HG03439 (cell line): Measurements from ENCODE around the gene RASSF5.

Experiments
- ATAC-seq: cut with Tn5 transposase; IDR thresholded peaks from one replicate; pipeline ENCODE4 v1.9.1; 2021; ENCODE audit warnings: mild to moderate bottlenecking, moderate library complexity; ENCODE audit not compliant: unreplicated experiment

Gene RASSF5

GRCh38 chr1:206582537-206582936 lies 75.2 kb downstream of the RASSF5 start:
- ATAC-seq: no peak

GRCh38 chr1:206582971-206583706 lies 75.8 kb downstream of the RASSF5 start:
- ATAC-seq: no peak

GRCh38 chr1:206583707-206584648 lies 76.6 kb downstream of the RASSF5 start:
- no peak for ATAC-seq

- no peak for ATAC-seq
Measured at GRCh38 chr1:206584683-206585082, 77.4 kb downstream of the RASSF5 start.

DNA sequence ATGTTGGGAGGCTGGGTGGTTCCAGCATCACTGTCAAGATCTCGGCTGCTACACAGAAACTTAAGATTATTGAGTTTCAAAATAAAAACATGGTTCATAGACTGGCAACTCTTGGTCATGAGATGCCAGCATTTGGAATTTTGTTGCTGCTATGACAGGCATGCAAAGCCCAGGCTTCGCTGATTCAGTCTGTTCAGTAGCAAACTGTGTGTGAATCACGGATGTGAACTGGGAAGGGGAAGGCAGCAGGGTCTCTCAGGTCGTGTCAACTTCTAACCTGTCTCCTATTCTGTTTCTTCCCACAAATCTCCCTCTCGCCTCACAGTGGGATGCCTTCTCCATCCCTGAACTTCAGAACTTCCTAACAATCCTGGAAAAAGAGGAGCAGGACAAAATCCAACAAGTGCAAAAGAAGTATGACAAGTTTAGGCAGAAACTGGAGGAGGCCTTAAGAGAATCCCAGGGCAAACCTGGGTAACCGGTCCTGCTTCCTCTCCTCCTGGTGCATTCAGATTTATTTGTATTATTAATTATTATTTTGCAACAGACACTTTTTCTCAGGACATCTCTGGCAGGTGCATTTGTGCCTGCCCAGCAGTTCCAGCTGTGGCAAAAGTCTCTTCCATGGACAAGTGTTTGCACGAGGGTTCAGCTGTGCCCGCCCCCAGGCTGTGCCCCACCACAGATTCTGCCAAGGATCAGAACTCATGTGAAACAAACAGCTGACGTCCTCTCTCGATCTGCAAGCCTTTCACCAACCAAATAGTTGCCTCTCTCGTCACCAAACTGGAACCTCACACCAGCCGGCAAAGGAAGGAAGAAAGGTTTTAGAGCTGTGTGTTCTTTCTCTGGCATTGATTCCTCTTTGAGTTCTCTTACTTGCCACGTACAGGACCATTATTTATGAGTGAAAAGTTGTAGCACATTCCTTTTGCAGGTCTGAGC lies 79.4 kb downstream of the RASSF5 start:
- no peak for ATAC-seq

- ATAC-seq: no peak
Measured at GRCh38 chr1:206587904-206588303, 80.6 kb downstream of the RASSF5 start.

DNA sequence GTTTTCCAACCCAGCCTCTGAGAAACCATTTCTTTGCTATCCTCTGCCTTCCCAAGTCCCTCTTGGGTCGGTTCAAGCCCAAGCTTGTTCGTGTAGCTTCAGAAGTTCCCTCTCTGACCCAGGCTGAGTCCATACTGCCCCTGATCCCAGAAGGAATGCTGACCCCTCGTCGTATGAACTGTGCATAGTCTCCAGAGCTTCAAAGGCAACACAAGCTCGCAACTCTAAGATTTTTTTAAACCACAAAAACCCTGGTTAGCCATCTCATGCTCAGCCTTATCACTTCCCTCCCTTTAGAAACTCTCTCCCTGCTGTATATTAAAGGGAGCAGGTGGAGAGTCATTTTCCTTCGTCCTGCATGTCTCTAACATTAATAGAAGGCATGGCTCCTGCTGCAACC lies 81.2 kb downstream of the RASSF5 start:
- no peak for ATAC-seq

DNA sequence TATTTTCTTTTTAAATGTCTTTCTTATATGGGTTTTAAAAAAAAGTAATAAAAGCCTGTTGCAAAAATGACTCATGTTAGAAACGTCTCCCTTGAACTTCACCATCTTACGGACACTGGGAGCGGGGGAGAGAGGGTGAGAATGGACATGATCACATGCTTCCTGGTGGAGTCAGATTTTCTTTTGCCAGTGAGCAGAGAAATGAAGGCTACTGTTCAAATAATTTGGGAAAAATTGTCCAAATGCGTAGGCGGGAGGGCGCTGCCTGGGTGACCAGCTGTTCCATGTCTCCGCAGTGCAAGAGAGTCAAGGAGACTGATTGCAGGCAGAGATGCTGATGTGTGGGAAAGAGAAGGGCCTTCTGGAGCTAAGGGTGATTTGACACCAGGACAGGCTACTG lies 81.9 kb downstream of the RASSF5 start:
- no peak for ATAC-seq

- peak; percentile 65 for ATAC-seq
Measured at GRCh38 chr1:206590025-206590758, 82.9 kb downstream of the RASSF5 start.

GRCh38 chr1:206591226-206591625 lies 83.9 kb downstream of the RASSF5 start:
- ATAC-seq: no peak

DNA sequence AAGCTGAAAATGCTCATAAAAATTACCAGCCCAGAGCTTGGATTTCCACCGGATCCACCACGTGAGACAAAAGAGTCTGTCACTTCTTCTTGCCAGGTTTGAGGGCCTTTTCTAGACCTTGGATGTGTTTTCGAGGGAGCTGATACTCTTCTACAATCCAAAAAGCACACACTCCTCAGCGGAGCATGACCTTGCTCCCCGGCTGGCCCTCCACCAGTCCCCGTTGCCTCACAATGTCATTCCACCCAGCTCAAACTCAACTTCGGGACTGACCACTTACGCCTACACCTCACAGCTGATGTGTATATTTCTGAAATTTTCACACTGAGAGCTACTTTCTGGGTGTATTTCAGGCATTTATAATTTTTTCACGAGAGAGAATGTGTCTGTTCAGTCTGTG lies 84.4 kb downstream of the RASSF5 start:
- no peak for ATAC-seq

GRCh38 chr1:206593351-206593925 lies 86.1 kb downstream of the RASSF5 start:
- ATAC-seq: no peak

DNA sequence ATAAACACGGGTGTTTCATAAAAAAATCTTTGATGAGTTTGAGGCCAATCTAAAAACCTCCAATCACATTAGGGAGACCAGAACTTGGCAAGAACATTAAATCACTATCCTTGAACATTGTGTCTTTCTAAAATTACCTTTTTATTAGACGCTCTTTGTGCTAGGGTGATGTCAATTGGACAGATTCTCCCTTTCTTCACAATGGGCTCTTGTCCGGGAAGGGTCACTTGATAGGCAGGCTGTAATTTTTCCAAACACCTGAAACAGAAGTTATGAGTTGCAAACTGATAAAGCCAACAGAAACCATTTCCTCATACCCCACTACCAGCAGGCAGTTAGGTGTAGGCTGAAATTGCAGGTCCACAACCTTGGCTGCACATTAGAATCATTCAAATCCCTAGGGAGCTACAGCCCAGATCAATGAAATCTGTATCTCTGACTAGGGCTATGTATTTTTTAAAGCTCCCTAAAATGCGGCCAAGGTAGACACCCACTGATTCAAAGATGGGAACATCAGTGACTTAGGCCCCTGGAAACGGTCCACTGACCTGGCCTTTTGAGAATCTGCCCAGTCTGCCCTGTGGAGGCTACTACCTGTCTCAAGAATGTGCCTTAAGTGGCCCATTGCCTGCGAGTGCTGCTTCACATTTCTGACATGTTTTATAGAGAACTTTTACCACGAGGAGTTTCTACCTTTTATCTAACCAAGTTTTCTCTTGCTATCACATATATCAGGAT lies 88.4 kb downstream of the RASSF5 start:
- ATAC-seq: no peak

DNA sequence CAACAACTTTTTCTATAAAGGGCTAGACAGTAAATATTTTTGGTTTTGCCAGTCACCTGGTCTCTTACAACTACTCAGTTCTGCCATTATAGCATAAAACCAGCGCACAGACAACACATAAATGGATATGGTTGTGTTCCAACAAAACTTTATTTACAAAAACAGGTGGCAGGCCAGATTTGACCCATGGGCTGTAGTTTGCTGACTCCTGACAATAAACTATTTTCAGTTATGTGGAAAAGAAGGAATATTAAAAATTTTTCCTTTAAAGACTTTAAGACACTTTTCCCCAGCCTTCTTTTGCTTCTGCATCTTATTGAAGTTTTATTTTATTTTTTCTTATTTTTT lies 89.0 kb downstream of the RASSF5 start:
- ATAC-seq: no peak

- ATAC-seq: no peak
Measured at GRCh38 chr1:206600527-206600926, 93.2 kb downstream of the RASSF5 start.

GRCh38 chr1:206604861-206605260 lies 97.5 kb downstream of the RASSF5 start:
- ATAC-seq: no peak

DNA sequence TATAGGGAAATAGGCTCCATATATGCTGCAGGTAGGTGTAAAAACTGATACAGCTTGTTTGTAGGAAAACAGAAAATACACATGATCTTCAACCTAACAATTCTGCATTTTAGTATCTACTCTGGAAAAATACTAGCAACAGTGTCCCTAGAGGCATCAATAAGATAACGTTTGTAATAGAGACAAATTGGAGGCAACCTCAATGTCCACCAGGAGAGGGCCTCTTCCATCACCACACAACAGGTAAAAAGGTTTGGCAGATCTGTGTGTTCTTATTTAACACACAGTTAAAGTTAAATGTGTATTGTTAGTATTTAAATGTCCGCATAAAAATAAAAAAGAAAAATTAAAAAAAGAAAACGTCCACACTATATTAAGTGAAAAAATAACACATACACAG lies 99.5 kb downstream of the RASSF5 start:
- ATAC-seq: no peak

- no peak for ATAC-seq
Measured at GRCh38 chr1:206608108-206608698, 100.9 kb downstream of the RASSF5 start.
